ENCODE data around the gene FGD3.
"Not testable (repeated sequence)": the region's sequence is repeated elsewhere in the genome, so short reads cannot be mapped to it uniquely, and the experiment has no call there.

FGD3 gene

DNA sequence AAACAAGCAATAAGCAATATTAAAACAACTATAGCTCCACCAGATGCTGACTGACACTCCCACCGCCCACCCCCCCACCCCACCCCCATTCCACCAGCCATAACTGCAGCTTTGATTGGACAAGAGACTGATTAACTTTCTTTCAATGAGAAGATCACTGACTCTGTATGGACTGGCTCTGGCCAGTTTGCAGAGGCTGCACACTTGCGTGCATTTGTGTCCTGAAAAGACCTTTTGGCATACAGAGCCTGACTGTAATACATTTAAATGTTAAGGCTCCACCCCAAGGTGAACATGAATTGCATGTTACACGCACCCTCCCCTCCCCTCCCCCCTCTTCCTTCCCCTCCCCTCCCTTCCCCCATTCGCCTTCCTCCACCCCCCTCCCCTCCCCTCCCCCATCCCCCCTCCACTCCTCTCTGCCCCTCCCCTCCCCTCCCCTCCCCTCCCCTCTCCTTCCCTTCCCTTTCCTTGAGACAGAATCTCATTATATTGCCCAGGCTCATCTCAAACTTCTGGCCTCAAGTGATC lies 31.1 kb downstream of the FGD3 start:
- no peak for DNase-seq

- no peak for DNase-seq
These were observed 32.1 kb downstream of the FGD3 start for GRCh38 chr9:92979283-92980056.

DNA sequence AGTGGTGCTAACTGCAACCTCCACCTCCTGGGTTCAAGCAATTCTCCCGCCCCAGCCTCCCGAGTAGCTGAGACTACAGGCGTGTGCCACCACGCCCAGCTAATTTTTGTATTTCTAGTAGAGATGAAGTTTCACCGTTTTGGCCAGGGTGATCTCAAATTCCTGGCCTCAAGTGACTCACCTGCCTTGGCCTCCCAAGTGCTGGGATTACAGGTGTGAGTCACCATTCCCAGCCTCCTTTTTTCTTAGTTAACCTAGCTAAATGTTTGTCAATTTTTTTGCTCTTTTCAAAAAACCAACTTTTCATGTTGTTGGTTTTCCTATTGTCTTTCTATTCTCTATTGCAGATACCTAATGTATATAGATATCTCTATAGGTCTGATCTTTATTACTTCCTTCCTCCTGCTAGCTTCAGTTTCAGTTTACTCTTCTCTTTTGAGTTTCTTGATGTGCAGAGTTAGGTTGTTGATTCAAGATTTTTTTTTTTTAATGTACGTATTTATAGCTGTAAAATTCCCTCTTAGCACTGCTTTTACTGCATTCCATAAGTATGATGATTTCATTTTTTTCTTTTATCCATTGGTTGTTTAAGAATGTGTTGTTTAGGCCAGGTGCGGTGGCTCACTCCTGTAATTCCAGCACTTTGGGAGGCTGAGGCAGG lies 32.9 kb downstream of the FGD3 start:
- no peak for DNase-seq

GRCh38 chr9:92982130-92982529 lies 34.8 kb downstream of the FGD3 start:
- DNase-seq = no peak

DNA sequence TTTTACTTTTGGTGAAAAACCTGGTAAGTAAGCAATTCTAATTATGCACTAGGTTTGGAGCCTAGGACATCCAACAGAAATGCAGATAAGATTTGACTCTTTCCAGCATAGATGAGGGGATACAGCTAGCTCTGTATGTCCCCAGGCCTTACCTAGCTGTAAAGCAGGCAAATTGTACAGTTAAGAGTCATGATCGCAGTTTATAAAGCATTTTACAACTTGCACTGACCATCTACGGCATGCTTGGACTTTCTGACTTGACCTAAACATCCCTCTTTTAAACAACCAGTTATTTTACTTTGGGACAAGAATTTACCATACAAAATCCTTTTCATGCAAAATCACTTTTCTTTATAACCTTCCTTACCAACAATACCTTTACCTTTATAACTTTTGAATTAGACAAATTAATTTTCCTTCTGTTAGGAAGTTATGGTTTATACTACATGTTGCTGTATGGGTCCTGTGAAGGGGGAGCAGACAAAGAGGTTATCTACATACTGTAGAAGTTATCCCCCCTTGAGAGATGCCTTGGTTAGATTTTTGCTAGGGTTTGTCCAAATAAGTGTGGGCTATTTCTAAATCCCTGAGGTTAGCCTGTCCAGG lies 36.8 kb downstream of the FGD3 start:
- no peak for DNase-seq

- DNase-seq = no peak
These were observed 37.7 kb downstream of the FGD3 start for GRCh38 chr9:92984976-92985375.

DNA sequence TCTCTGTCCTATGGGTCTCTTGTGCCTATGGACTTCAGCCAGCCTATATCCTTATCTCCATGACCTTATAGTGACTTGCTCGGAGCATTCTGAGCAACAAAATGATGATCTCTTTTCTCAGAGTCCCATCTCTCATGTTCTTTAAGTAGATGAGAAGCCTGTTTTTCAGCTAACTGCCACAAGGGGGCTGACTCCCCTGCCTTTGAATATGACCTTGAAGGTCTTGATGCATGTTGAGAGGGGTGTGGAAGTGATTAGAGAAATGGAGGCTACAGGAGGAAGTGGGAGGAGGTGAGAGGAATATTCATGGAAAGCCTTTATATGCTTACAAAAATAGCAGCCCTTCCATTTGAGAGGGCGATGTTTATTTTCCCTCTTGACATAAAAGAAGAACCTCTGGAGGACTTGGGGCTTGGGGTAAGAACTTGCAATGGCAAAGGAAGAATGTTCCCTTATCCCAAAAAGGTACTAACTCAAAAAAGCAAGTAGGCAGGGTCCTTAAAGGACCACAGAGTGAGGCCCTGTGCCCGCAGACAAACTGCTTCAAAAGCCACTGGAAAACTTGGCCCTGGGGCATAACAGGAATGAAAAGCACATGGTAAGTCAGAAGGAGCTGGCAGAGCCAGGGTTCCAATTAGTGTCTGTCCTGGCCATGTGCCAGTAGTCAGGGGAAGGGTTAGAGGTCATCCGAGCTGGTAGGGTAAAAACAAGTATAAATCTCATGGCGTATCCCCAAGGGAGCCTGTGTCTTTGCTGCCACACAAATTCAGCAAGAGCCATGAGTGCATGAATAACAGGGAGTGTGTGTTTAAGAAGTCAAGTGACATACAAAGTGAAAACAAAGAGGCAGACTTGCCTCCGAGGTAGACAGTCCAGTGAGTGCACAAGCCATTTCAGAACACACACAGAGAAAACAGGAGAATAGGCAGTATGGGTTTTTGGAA lies 39.1 kb downstream of the FGD3 start:
- no peak for DNase-seq

GRCh38 chr9:92988215-92988768 lies 41.0 kb downstream of the FGD3 start:
- DNase-seq = no peak

DNA sequence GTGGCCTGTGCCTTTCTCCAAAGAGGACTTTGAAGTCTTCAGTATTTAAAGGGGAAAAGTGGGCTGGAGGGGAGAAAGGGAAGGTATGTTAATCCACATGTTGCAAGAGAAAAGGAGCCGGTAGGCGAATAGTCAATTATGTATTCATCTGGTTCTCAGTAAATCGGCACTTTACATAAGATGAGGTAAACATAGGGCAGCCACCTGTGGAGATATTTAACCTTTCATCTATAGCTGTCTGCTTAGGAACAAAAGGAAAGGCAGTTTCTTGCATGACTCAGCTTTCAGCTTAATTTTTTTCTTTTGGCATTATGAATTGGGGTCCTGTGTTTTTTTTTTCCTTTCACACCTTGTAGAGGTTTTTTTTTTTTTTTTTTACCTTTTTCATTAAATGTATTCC lies 42.2 kb downstream of the FGD3 start:
- DNase-seq = no peak

- no peak for DNase-seq
These were observed 43.1 kb downstream of the FGD3 start for GRCh38 chr9:92990461-92990860.

DNA sequence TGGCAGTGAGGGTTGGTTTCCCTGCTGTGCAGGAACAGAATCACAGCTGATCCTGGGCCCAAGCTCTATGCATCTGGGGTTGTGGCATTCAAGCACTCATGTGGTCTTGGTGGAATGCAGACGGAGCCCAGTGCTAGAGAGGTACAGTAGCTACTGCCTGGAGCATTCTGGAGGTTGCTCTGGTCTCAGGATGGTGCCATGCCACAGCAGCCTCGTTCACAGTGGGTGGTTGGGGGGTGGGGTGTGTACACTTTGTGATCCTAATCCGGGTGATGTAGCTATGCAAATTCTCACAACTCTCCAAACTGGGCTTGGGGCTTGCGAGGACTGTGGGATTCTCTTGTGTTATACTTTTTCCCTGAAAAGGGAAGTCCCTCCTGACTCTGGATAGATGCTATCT lies 45.2 kb downstream of the FGD3 start:
- no peak for DNase-seq

- not testable (repeated sequence) for DNase-seq
These were observed 51.5 kb downstream of the FGD3 start for GRCh38 chr9:92998871-92999270.

GRCh38 chr9:93001031-93001430 lies 53.7 kb downstream of the FGD3 start:
- DNase-seq = no peak

- no peak for DNase-seq
These were observed 55.4 kb downstream of the FGD3 start for GRCh38 chr9:93002700-93003099.

DNA sequence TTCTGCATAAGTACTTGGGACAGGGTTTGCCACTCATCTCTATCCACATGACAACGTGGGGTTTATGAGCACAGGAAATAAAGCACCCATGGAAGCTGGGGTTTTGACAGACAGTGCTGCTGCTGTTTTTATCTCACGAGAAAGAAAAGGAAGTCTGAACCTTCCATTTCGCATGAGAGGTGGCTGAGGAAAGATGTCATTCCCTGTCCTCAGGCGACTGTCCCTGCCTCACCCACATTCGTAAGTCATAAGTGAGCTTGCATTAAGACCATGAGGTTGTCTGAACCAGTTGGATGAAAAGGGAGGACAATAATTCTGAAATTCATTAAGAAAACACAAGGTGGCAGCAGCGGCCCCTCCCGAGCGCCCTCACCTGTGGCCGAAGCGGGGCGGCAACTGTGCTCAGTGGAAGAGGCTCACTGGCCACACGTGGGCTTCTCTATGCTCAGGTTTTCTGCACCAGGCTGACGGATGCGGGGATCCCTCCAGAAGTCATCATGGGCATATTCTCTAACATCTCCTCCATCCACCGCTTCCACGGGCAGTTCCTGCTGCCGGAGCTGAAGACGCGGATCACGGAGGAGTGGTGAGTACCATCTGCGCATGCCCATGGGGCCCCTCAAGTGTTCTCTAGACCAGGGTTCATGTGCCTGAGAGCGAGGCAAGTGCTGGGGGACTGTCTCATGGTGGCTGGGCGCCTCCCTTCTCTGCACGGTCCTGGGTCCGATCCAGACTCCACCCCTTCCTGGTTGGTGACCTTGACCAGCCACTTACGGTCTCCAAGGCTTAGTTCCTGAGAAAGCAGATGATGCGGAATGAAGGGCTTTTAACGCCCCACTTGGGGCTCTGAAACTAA lies 56.5 kb downstream of the FGD3 start:
- peak; percentile 21 for DNase-seq

GRCh38 chr9:93004561-93004960 lies 57.2 kb downstream of the FGD3 start:
- no peak for DNase-seq

GRCh38 chr9:93005876-93006275 lies 58.6 kb downstream of the FGD3 start:
- DNase-seq = no peak

GRCh38 chr9:93007529-93008058 lies 60.3 kb downstream of the FGD3 start:
- no peak for DNase-seq

- DNase-seq = no peak
These were observed 61.1 kb downstream of the FGD3 start for GRCh38 chr9:93008457-93008856.

- no peak for DNase-seq
These were observed 62.2 kb downstream of the FGD3 start for GRCh38 chr9:93009337-93010015.

DNA sequence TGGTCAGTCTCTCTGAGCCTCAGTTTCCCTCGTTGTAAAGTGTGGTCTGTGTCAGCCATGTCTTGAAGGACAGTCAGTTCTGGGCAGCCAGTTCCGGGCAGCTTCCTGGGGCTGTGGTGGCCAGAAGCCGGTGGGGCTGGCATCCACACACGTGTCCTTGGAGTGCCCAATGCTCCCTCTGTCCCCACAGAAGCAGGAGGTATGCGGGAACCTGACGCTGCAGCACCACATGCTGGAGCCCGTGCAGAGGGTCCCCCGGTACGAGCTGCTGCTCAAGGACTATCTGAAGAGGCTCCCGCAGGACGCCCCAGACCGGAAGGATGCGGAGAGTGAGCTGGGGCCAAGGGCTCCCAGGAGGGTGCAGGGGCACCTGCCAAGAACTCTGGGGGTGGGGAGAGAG lies 62.7 kb downstream of the FGD3 start:
- DNase-seq = no peak

Measured in kidney glomerular epithelial cell (primary cell).